Measurements from ENCODE around the gene CUL4A.

DNA sequence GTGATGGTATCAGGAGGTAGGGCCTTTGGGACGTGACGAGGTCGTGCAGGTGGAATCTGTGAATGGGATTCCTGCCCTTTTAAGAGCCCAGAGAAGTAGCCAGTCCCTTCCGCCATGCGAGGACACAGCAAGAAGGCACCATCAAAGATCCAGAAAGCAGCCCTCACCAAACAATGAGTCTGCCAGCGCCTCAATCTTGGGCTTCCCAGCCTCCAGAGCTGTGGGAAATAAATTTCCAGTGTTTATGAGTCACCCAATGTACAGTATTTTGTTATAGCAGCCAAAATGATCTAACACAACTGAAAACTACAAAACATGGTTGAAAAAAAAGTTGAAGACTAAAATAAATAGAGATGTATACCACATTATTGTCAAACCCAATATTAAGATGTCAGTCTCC, 70.7 kb downstream of the CUL4A start:
- TF ChIP-seq ZNF274 (IDR thresholded peaks at IDR 0.05; ENCODE audit: low read depth, low read length), result no peak
- TF ChIP-seq YY1 (IDR thresholded peaks at IDR 0.05; ENCODE audit: insufficient read depth, insufficient read length), result no peak

All from NT2/D1 (cell line).